8988T (cell line): Measurements from ENCODE around the gene WDR44.
"Not testable (repeated sequence)": the region's sequence is repeated elsewhere in the genome, so short reads cannot be mapped to it uniquely, and the experiment has no call there.

ENCODE experiments used
- DNase-seq: peaks from one replicate; pipeline ENCODE4 v3.0.0; 2011

The WDR44 gene

GRCh38 chrX:118360429-118361125, 14.7 kb downstream of the WDR44 start:
- no peak for DNase-seq

- no peak for DNase-seq
Measured at GRCh38 chrX:118364261-118364660, 18.4 kb downstream of the WDR44 start.

- no peak for DNase-seq
Measured at GRCh38 chrX:118367338-118367737, 21.4 kb downstream of the WDR44 start.

- no peak for DNase-seq
Measured at GRCh38 chrX:118368398-118368797, 22.5 kb downstream of the WDR44 start.

- no peak for DNase-seq
Measured at GRCh38 chrX:118370921-118371624, 25.2 kb downstream of the WDR44 start.

- no peak for DNase-seq
Measured at GRCh38 chrX:118373538-118373937, 27.6 kb downstream of the WDR44 start.

GRCh38 chrX:118383120-118383519, 37.2 kb downstream of the WDR44 start:
- DNase-seq = no peak

GRCh38 chrX:118392716-118393115, 46.8 kb downstream of the WDR44 start:
- no peak for DNase-seq

- DNase-seq = no peak
Measured at GRCh38 chrX:118396113-118396512, 50.2 kb downstream of the WDR44 start.

GRCh38 chrX:118418811-118419251, 72.9 kb downstream of the WDR44 start:
- DNase-seq = no peak

- DNase-seq = no peak
Measured at GRCh38 chrX:118420462-118420861, 74.6 kb downstream of the WDR44 start.

- no peak for DNase-seq
Measured at GRCh38 chrX:118423558-118423957, 77.7 kb downstream of the WDR44 start.

GRCh38 chrX:118432799-118433198, 86.9 kb downstream of the WDR44 start:
- DNase-seq = no peak

- DNase-seq = no peak
Measured at GRCh38 chrX:118437283-118437682, 91.4 kb downstream of the WDR44 start.

- DNase-seq = no peak
Measured at GRCh38 chrX:118448273-118448783, 102.4 kb downstream of the WDR44 start.

- no peak for DNase-seq
Measured at GRCh38 chrX:118455013-118455412, 109.1 kb downstream of the WDR44 start.

- no peak for DNase-seq
Measured at GRCh38 chrX:118459494-118459893, 113.6 kb downstream of the WDR44 start.

GRCh38 chrX:118464501-118464900, 118.6 kb downstream of the WDR44 start:
- no peak for DNase-seq

GRCh38 chrX:118468122-118468521, 122.2 kb downstream of the WDR44 start:
- DNase-seq = no peak

GRCh38 chrX:118470721-118471347, 124.9 kb downstream of the WDR44 start:
- DNase-seq = not testable (repeated sequence)

- DNase-seq = no peak
Measured at GRCh38 chrX:118474586-118474985, 128.7 kb downstream of the WDR44 start.

- DNase-seq = no peak
Measured at GRCh38 chrX:118475903-118476302, 130.0 kb downstream of the WDR44 start.

GRCh38 chrX:118480172-118480571, 134.3 kb downstream of the WDR44 start:
- no peak for DNase-seq

GRCh38 chrX:118482384-118482783, 136.5 kb downstream of the WDR44 start:
- not testable (repeated sequence) for DNase-seq
